KOPT-K1 (cell line): ENCODE results near the gene CCDC30.

ENCODE experiments used
- H3K27ac ChIP-seq: fragments of 200-600 bp; sonication (generic); 2 replicates; pipeline ENCODE4 v1.5.1; 2016; ENCODE audit warnings: antibody characterized with exemption, mild to moderate bottlenecking, low read depth, low read length; ENCODE audit not compliant: poor library complexity, severe bottlenecking
- H3K36me3 ChIP-seq: fragments of 200-600 bp; sonication (generic); 2 replicates; pipeline ENCODE4 v1.5.1; 2017; ENCODE audit warnings: antibody characterized with exemption, mild to moderate bottlenecking, low read length, moderate library complexity; ENCODE audit not compliant: insufficient read depth
- H3K9me3 ChIP-seq: fragments of 200-600 bp; sonication (generic); 2 replicates; pipeline ENCODE4 v1.5.1; 2017; ENCODE audit warnings: antibody characterized with exemption, low read length, mild to moderate bottlenecking; ENCODE audit not compliant: insufficient read depth, poor library complexity, severe bottlenecking

Gene CCDC30

GRCh38 chr1:42462828-42463763 lies at the start of gene CCDC30:
CCDC30 (plus strand) TSS chr1:42463286; CDS start chr1:42480552, 17,266 bp downstream.
- H3K36me3 ChIP-seq = peaks cover 27% of the 10 kb centered on the region
- H3K27ac ChIP-seq = no peak within 1 kb of the TSS

GRCh38 chr1:42414551-42415496 lies 48.3 kb upstream of the CCDC30 start:
- Histone ChIP-seq H3K27ac (no peak overlapping the region), H3K9me3 (no peaks in the 10 kb centered on the region), H3K36me3 (no peaks in the 10 kb centered on the region)

More at GRCh38 chr1:42462828-42463763, at the start of gene CCDC30:
- no peaks in the 10 kb centered on the region for H3K9me3 ChIP-seq

- Histone ChIP-seq H3K9me3 (no peaks in the 10 kb centered on the region), H3K36me3 (no peaks in the 10 kb centered on the region), H3K27ac (no peak overlapping the region)
Measured at GRCh38 chr1:42417166-42417565, 45.9 kb upstream of the CCDC30 start.

- H3K9me3 ChIP-seq = no peaks in the 10 kb centered on the region
- H3K27ac ChIP-seq = no peak overlapping the region
- H3K36me3 ChIP-seq = no peaks in the 10 kb centered on the region
Measured at GRCh38 chr1:42418516-42418915, 44.6 kb upstream of the CCDC30 start.

- H3K36me3 ChIP-seq = no peaks in the 10 kb centered on the region
- no peak overlapping the region for H3K27ac ChIP-seq
- H3K9me3 ChIP-seq = no peaks in the 10 kb centered on the region
Measured at GRCh38 chr1:42419126-42419821, 43.8 kb upstream of the CCDC30 start.

- Histone ChIP-seq H3K36me3 (no peaks in the 10 kb centered on the region), H3K27ac (no peak overlapping the region), H3K9me3 (no peaks in the 10 kb centered on the region)
Measured at GRCh38 chr1:42420121-42420520, 43.0 kb upstream of the CCDC30 start.

- no peaks in the 10 kb centered on the region for H3K9me3 ChIP-seq
- H3K27ac ChIP-seq = no peak overlapping the region
- H3K36me3 ChIP-seq = no peaks in the 10 kb centered on the region
Measured at GRCh38 chr1:42420911-42421585, 42.0 kb upstream of the CCDC30 start.

GRCh38 chr1:42422737-42423136 lies 40.3 kb upstream of the CCDC30 start:
- Histone ChIP-seq H3K9me3 (no peaks in the 10 kb centered on the region), H3K27ac (no peak overlapping the region), H3K36me3 (no peaks in the 10 kb centered on the region)

- no peaks in the 10 kb centered on the region for H3K36me3 ChIP-seq
- H3K27ac ChIP-seq = no peak overlapping the region
- H3K9me3 ChIP-seq = no peaks in the 10 kb centered on the region
Measured at GRCh38 chr1:42423681-42424080, 39.4 kb upstream of the CCDC30 start.

GRCh38 chr1:42424201-42424600 lies 38.9 kb upstream of the CCDC30 start:
- H3K9me3 ChIP-seq = no peaks in the 10 kb centered on the region
- H3K36me3 ChIP-seq = no peaks in the 10 kb centered on the region
- H3K27ac ChIP-seq = no peak overlapping the region

- Histone ChIP-seq H3K27ac (no peak overlapping the region), H3K36me3 (no peaks in the 10 kb centered on the region)
Measured at GRCh38 chr1:42427240-42427639, 35.8 kb upstream of the CCDC30 start.

GRCh38 chr1:42429603-42430002 lies 33.5 kb upstream of the CCDC30 start:
- Histone ChIP-seq H3K36me3 (no peaks in the 10 kb centered on the region), H3K27ac (no peak overlapping the region), H3K9me3 (no peaks in the 10 kb centered on the region)

More at GRCh38 chr1:42427240-42427639, 35.8 kb upstream of the CCDC30 start:
- no peaks in the 10 kb centered on the region for H3K9me3 ChIP-seq

GRCh38 chr1:42430286-42431135 lies 32.6 kb upstream of the CCDC30 start:
- H3K27ac ChIP-seq = no peak overlapping the region
- H3K36me3 ChIP-seq = no peaks in the 10 kb centered on the region
- H3K9me3 ChIP-seq = no peaks in the 10 kb centered on the region
